Measurements from ENCODE around the gene APBB2. TPM values are rescaled to one million over a fixed set of nuclear protein-coding genes. Genes with fewer than 3 reads are reported as not detected.

Gene APBB2
- total and polyA plus RNA-seq, 2 of the 4 experiments (the other 2 are of a cell fraction) = 47.9 to 75.5 TPM

DNA sequence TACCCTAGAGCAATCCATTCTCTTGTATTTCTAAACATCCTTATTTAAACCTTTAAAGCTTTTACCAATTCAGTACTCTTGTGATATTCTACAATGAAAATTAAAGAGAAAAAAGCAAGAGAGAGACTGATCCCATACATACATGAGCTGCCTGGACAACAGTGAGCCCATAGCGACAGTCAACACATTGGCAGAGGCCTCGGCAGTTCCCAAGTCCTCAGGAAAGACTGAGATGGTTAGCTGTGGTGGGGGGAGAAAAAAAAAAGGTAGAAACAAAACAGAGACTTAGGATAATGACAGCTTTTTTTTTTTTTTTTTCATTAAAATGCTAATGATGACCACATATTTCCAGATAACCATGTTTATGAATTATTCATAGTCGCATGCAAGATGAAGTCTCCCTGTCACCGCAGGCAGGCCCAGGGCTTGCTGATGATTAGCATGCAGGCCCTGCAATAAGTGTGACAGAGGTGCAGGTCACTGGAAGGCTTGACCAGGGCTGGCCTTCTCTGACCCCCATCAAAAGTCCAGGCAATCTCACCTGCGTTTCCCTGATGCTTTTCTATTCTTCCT lies 148.8 kb downstream of the APBB2 start:
- H2BK15ac ChIP-seq (ENCODE audit: low read depth, low read length) = no peak overlapping the region
- H3K27me3 ChIP-seq (ENCODE audit: control insufficient read depth, insufficient read depth, low read length) = no peaks in the 10 kb centered on the region
- H3K27ac ChIP-seq (ENCODE audit: insufficient read depth, low read length) = no peak overlapping the region
- H3K4me2 ChIP-seq (ENCODE audit: low read depth, low read length) = no peak overlapping the region
- no CpG with 5 or more reads among the region's 5 CpGs for WGBS, 2 experiments (ENCODE audit: extremely low coverage in 2 of 2, insufficient read length in 1 of 2)
- intact Hi-C loops (cut with micrococcal nuclease) (no loop called here), in situ Hi-C loops (cut with MboI; ENCODE audit: low sequenced_read_pairs) (no loop called here), dilution Hi-C loops (cut with HindIII; ENCODE audit: low sequenced_read_pairs, unreplicated experiment) (no loop called here)
- H3K18ac ChIP-seq (ENCODE audit: low read depth, low read length) = no peak overlapping the region
- no peak overlapping the region for H4K91ac ChIP-seq (ENCODE audit: insufficient read depth, low read depth, low read length)
- DNase-seq = no peak
- H2AFZ ChIP-seq (replicated peaks; ENCODE audit: low read length, poor library complexity) = no peak overlapping the region
- H2AK5ac ChIP-seq (ENCODE audit: low read depth, low read length) = no peak overlapping the region
- H3K79me1 ChIP-seq (ENCODE audit: low read depth in 1 of 2, low read length in 2 of 2) = peaks cover 12 to 15% of the 10 kb centered on the region in 2 experiments; a peak in 2 of 4 replicates
- BruUV-seq (replicated peaks) = no TSS peak
- H4K5ac ChIP-seq (ENCODE audit: low read depth, low read length) = no peak overlapping the region
- no peaks in the 10 kb centered on the region for H4K20me1 ChIP-seq (ENCODE audit: insufficient read depth, low read length)
- H3K56ac ChIP-seq (ENCODE audit: extremely low read depth, insufficient read depth, low read length) = no peak overlapping the region
- no peak overlapping the region for H2BK120ac ChIP-seq (ENCODE audit: low read depth, low read length)
- ChIA-PET POLR2A (ENCODE audit: unreplicated experiment) (interaction anchor here (0.5 kb wide), 1 partner anchor 147 kb away, joined by 4 read pairs; no protein-coding TSS in a partner anchor), CTCF (interaction anchor here (0.5 to 0.6 kb wide), 3 partner anchors 18 to 839 kb away, joined by 3 to 5 read pairs (median 4); no protein-coding TSS in a partner anchor)
- ATAC-seq (ENCODE audit: low read depth) = no peak
- H3K9me3 ChIP-seq (ENCODE audit: control insufficient read depth, insufficient read depth, low read length) = no peaks in the 10 kb centered on the region
- H4K8ac ChIP-seq (ENCODE audit: low read depth in 2 of 2, low read length in 2 of 2) = no peak overlapping the region
- H3K23ac ChIP-seq (ENCODE audit: low read depth, low read length) = no peak overlapping the region
- H3K14ac ChIP-seq (replicated peaks; ENCODE audit: low read depth, low read length) = no peak overlapping the region
- no peaks in the 10 kb centered on the region for H3K36me3 ChIP-seq (ENCODE audit: control insufficient read depth, insufficient read depth, low read length)
- H3K9ac ChIP-seq (ENCODE audit: low read depth, low read length) = no peak overlapping the region
- no peak overlapping the region for H3K4ac ChIP-seq (ENCODE audit: low read depth, low read length)
- peaks cover 5% of the 10 kb centered on the region for H3K9me1 ChIP-seq (ENCODE audit: insufficient read depth, low read length)
- TF ChIP-seq RCOR1 (IDR thresholded peaks at IDR 0.05; ENCODE audit: insufficient replicate concordance, low read length) (no peak), MAFK (IDR thresholded peaks at IDR 0.05; ENCODE audit: low read depth, low read length) (no peak)
- H3K4me3 ChIP-seq (ENCODE audit: insufficient read depth, low read depth, low read length) = no peak overlapping the region
- H3K4me1 ChIP-seq (ENCODE audit: control insufficient read depth, insufficient read depth, low read length) = peaks cover 8% of the 10 kb centered on the region
- H2AK9ac ChIP-seq (replicated peaks; ENCODE audit: low read depth, low read length, poor library complexity) = no peak overlapping the region
- H2BK20ac ChIP-seq (ENCODE audit: low read depth, low read length) = no peak overlapping the region
- H2BK5ac ChIP-seq (ENCODE audit: low read depth, low read length, poor library complexity, severe bottlenecking) = no peak overlapping the region

Data from IMR-90 (cell line).